SK-N-MC (cell line): Measurements from ENCODE around the gene HASPIN.

ENCODE experiments used
- DNase-seq: peaks from one replicate; pipeline ENCODE4 v3.0.0-alpha.2; 2011; ENCODE audit warnings: low read depth, low spot score
- H3K27ac ChIP-seq: fragments of 200-600 bp; sonication (generic); 2 replicates; pipeline ENCODE4 v1.5.1; 2016; ENCODE audit warnings: mixed run types
- H3K36me3 ChIP-seq: fragments of 200-600 bp; sonication (generic); 2 replicates; pipeline ENCODE4 v1.6.1; 2017; ENCODE audit warnings: antibody characterized with exemption, low read length, mixed read lengths; ENCODE audit not compliant: insufficient read depth
- H3K4me3 ChIP-seq: fragments of 200-600 bp; sonication (generic); 2 replicates; pipeline ENCODE4 v1.5.1; 2016
- H3K9ac ChIP-seq: fragments of 200-600 bp; sonication (generic); 2 replicates; pipeline ENCODE4 v1.8.0; 2017; ENCODE audit warnings: mixed run types, mixed read lengths; ENCODE audit not compliant: insufficient read length
- H3K9me3 ChIP-seq: fragments of 200-600 bp; sonication (generic); 2 replicates; pipeline ENCODE4 v1.6.1; 2017; ENCODE audit warnings: low read depth, mild to moderate bottlenecking, antibody characterized with exemption, low read length, moderate library complexity, mixed read lengths
- EZH2 ChIP-seq: fragments of 200-600 bp; sonication (generic); IDR thresholded peaks from one replicate; pipeline ENCODE4 v1.6.1; 2017; ENCODE audit warnings: antibody characterized with exemption
- FOXP2 ChIP-seq: optimal IDR thresholded peaks from 2 replicates; pipeline ENCODE3; 2011; ENCODE audit warnings: mild to moderate bottlenecking, moderate library complexity; ENCODE audit not compliant: insufficient read depth; ENCODE audit errors: extremely low read length, control extremely low read depth
- POLR2AphosphoS5 ChIP-seq: IDR thresholded peaks from 2 replicates; pipeline ENCODE4 v1.6.1; 2012; ENCODE audit warnings: mild to moderate bottlenecking, low read depth, low read length, borderline replicate concordance

The HASPIN gene

DNA sequence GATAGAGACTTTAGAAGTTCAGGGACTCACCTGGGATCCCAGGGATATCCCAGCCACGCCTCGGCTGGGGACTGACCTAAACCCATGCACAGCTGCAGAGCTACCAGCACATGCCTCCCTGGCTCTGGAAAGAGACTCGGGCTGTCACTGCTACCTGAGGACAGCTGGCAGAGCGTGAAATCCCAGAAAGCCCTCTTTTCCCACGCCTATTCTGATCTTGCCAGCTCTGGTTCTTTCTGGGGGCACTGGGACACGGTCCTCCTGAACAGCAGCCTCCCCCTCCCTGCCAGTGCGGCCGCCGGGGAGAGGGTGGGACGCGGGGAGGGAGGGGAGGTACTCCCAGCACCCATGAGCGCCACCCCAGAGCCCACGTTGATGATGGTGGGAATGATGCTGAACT lies 38.5 kb upstream of the HASPIN start:
- no peak overlapping the region for H3K4me3 ChIP-seq
- no peak for DNase-seq
- H3K36me3 ChIP-seq, result no peaks in the 10 kb centered on the region
- TF ChIP-seq FOXP2 (no peak), POLR2AphosphoS5 (no peak), EZH2 (no peak)
- no peak overlapping the region for H3K9ac ChIP-seq
- H3K9me3 ChIP-seq, result no peaks in the 10 kb centered on the region
- peak overlapping the region; percentile 57 for H3K27ac ChIP-seq

DNA sequence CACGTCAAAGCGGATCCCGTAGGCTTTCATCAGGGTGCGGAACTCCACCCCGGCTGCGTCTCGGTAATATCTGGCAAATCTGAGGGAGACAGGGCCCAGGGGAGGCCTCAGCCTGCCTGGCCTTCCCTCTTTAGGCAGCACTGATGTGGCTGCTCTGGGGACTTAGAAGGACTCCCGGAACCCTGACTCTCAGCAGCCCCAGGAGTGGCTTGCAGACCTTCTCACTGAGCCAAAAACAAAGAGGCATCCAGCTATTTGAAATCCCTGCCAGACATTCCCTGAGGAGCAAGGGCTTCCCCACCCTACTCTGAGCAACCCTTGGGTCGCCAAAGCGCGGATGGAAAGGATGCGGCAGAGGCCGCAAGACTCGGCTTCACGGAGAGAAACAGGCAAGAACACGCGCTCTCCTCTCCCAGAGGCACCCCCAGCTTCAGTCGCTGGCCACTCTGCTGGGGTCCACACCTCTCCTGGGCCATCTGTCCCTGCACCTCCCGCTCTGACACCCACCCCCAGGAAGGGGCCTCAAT lies 35.6 kb upstream of the HASPIN start:
- H3K36me3 ChIP-seq, result no peaks in the 10 kb centered on the region
- H3K9me3 ChIP-seq, result no peaks in the 10 kb centered on the region
- DNase-seq, result no peak
- peak overlapping the region; percentile 57 for H3K9ac ChIP-seq
- TF ChIP-seq FOXP2 (no peak), POLR2AphosphoS5 (no peak), EZH2 (no peak)
- peak overlapping the region; percentile 78 for H3K27ac ChIP-seq
- H3K4me3 ChIP-seq, result peak overlapping the region; percentile 65

DNA sequence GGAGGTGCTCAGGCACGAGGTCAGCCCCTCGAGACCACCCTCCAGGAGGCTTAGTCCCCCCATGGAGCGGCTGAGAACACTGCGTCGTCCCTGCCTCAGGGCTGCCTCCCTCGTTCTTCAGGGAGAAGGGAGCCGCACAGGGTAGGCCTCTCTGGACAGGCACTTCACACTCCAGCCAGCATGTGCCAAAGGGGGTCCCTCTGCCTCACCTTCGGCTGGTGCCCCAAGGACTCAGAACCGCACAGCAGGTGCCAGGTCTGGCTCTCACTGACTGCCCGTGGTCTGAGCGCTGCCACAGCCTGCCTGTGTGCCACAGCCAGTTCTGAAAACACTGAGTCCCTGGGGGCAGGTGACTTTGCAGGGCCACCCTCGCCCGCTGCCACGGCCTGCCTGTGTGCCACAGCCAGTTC lies 34.8 kb upstream of the HASPIN start:
- H3K27ac ChIP-seq, result no peak overlapping the region
- no peak for DNase-seq
- no peak overlapping the region for H3K9ac ChIP-seq
- H3K36me3 ChIP-seq, result no peaks in the 10 kb centered on the region
- H3K9me3 ChIP-seq, result no peaks in the 10 kb centered on the region
- H3K4me3 ChIP-seq, result no peak overlapping the region
- TF ChIP-seq EZH2 (no peak), POLR2AphosphoS5 (no peak), FOXP2 (no peak)

DNA sequence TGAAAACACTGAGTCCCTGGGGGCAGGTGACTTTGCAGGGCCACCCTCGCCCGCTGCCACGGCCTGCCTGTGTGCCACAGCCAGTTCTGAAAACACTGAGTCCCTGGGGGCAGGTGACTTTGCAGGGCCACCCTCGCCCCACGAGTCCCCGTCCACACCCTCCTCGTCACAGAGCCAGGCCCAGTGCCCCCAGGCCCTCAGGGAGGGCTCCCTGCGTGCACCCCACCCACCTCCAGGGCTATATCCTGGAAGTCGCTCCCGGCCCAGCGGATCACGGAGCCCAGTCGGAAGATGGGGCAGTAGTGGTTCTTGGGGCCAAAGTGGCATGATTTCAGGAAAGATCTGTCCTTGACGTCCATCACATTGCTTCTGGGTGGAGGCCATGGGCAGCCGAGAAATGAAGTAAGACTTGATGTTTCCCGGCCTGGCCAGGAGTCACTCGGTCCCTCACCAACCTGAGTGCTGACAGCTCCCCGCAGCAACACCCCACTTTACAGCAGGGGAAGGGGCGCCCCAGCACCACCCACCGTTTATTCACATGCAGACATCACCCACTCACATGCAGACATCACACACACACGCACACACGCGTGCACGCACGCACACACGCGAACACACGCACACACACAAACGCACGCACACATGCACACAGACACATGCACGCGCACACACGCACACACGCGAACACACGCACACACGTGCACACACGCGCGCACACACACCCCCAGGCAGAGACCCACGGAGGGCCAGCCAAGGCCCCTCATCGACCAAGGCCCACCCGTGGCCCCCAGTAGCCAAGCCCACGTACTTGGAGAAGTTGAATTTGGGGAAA lies 34.2 kb upstream of the HASPIN start:
- H3K9me3 ChIP-seq, result no peaks in the 10 kb centered on the region
- no peak overlapping the region for H3K9ac ChIP-seq
- H3K4me3 ChIP-seq, result no peak overlapping the region
- TF ChIP-seq POLR2AphosphoS5 (no peak), FOXP2 (no peak), EZH2 (no peak)
- no peak for DNase-seq
- no peak overlapping the region for H3K27ac ChIP-seq
- H3K36me3 ChIP-seq, result no peaks in the 10 kb centered on the region

DNA sequence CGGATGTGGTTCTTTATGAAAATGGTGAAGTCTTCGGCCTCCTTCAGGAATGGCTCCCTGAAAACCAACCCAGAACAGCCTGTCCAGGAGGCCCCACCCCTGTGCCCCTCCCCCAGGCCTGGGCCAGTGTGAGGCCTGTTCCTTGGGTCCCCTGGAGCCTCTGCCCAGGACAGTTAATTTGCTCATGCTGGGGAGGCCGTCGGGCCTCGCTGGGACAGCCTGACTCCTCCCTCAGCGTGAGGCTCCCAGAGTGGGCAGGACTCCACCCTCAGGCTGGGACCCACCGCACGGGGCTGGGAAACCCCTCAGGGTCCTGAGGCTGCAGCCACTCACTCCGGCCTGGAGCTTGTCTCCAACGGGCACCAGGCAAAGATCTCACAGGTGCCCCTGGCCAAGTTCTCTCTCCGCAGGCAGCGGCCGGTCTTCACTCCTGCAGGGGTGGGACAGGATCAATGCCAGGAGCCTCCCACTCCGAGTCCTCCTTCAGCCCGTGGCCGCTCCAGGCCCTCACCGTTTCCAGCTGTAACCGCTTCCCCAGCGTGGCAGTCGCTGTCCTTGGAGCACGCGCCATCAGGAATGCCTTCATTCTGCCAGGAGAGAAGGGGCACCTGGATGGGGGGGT lies 33.5 kb upstream of the HASPIN start:
- DNase-seq, result no peak
- no peaks in the 10 kb centered on the region for H3K9me3 ChIP-seq
- no peak for TF ChIP-seq FOXP2
- no peak for TF ChIP-seq EZH2
- TF ChIP-seq POLR2AphosphoS5, result no peak
- no peaks in the 10 kb centered on the region for H3K36me3 ChIP-seq
- H3K9ac ChIP-seq, result no peak overlapping the region
- H3K27ac ChIP-seq, result no peak overlapping the region
- H3K4me3 ChIP-seq, result no peak overlapping the region

DNA sequence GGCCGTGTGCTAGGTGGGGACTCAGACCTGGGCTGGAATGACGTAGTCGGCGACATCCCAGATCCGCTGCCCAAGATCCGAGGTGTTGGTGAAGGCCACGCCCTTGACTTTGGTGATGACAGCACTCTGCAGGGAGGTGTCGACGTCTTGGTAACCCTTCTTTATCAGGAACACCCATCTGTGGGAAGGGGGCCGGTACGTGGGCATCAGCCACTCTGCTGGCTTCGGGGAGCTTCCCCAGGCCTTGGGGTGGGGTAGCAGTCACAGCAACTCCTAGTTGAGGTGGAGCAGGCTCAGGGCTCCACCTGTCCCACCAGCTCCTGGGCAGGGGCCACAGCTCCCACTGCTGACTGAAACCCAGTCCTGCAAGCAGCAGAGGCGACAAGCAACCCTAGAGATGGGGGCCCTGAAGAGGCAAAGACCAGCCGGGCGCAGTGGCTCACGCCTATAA lies 32.1 kb upstream of the HASPIN start:
- Histone ChIP-seq H3K27ac (no peak overlapping the region), H3K36me3 (no peaks in the 10 kb centered on the region), H3K9me3 (no peaks in the 10 kb centered on the region), H3K4me3 (no peak overlapping the region), H3K9ac (no peak overlapping the region)
- no peak for DNase-seq
- no peak for TF ChIP-seq POLR2AphosphoS5
- TF ChIP-seq FOXP2, result no peak
- TF ChIP-seq EZH2, result no peak

DNA sequence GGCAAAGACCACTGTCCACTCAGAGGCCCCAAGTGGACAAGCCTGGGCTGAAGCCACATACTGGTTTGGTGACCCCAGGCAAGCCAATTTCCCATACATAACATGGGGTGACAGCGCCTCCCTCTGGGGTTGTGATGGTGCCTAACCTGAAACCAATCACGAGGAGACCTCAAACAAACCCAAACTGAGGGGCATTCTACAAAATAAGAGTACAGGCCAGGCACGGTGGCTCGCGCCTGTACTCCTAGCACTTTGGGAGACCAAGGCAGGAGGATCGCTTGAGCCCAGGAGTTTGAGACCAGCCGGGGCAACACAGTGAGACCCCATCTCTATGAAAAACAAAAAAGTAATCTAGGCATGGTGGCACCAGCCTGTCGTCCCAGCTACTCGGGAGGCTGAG lies 31.4 kb upstream of the HASPIN start:
- Histone ChIP-seq H3K9ac (no peak overlapping the region), H3K36me3 (no peaks in the 10 kb centered on the region), H3K27ac (no peak overlapping the region), H3K9me3 (no peaks in the 10 kb centered on the region), H3K4me3 (no peak overlapping the region)
- no peak for DNase-seq
- no peak for TF ChIP-seq EZH2
- TF ChIP-seq FOXP2, result no peak
- no peak for TF ChIP-seq POLR2AphosphoS5

DNA sequence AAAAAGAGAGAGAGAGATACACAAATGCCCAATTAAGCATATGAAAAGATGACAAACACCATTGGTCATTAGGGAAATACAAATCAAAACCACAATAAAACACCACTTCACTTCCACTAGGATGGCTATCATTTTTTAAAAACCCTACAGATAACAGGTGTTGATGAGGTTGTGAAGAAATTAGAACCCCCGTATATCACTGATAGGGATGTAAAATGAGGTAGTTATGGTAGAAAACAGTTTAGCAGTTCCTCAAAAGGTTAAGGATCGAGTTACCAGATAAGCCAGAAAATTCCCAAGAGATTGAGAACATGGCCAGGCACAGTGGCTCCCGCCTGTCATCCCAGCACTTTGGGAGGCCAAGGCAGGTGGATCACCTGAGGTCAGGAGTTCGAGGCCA lies 30.6 kb upstream of the HASPIN start:
- Histone ChIP-seq H3K4me3 (no peak overlapping the region), H3K27ac (no peak overlapping the region), H3K9me3 (no peaks in the 10 kb centered on the region), H3K36me3 (no peaks in the 10 kb centered on the region), H3K9ac (no peak overlapping the region)
- TF ChIP-seq POLR2AphosphoS5 (no peak), FOXP2 (no peak)
- DNase-seq, result no peak
